Neural cell (in vitro differentiated cells): ENCODE data around the gene EFCAB13. TPM values are rescaled to one million over a fixed set of nuclear protein-coding genes. Genes with fewer than 3 reads are reported as not detected.

ENCODE experiments used
- H2AFZ ChIP-seq: fragments of 200-600, 300-800 bp; sonication (generic), shearing (Covaris generic); 2 replicates; pipeline ENCODE4 v1.6.0; 2014; ENCODE audit warnings: low read depth, mild to moderate bottlenecking, antibody characterized with exemption, low read length, moderate library complexity
- H3F3A ChIP-seq: fragments of 200-600 bp; shearing (Covaris generic); 2 replicates; pipeline ENCODE4 v1.6.1; 2016; ENCODE audit warnings: mild to moderate bottlenecking, moderate library complexity, mixed read lengths, antibody characterized with exemption, low read length; ENCODE audit not compliant: insufficient read depth, poor library complexity, severe bottlenecking
- H3K27ac ChIP-seq: fragments of 200-600, 300-800 bp; sonication (generic), shearing (Covaris generic); 2 replicates; pipeline ENCODE4 v1.5.1; 2014; ENCODE audit warnings: mild to moderate bottlenecking, low read length, moderate library complexity
- H3K27me3 ChIP-seq: fragments of 300-800, 200-600 bp; sonication (generic), shearing (Covaris generic); 2 replicates; pipeline ENCODE4 v1.6.0; 2014; ENCODE audit warnings: mild to moderate bottlenecking, low read depth, low read length, moderate library complexity; ENCODE audit not compliant: insufficient read depth
- H3K36me3 ChIP-seq: fragments of 300-800, 200-600 bp; sonication (generic), shearing (Covaris generic); 2 replicates; pipeline ENCODE4 v1.5.1; 2014; ENCODE audit warnings: mild to moderate bottlenecking, antibody characterized with exemption, low read length, moderate library complexity; ENCODE audit not compliant: insufficient read depth
- H3K4me2 ChIP-seq: fragments of 300-800, 200-600 bp; sonication (generic), shearing (Covaris generic); 2 replicates; pipeline ENCODE4 v1.6.0; 2014; ENCODE audit warnings: mild to moderate bottlenecking, low read length
- H3K4me3 ChIP-seq: fragments of 300-800, 200-600 bp; sonication (generic), shearing (Covaris generic); 2 replicates; pipeline ENCODE4 v1.5.1; 2014; ENCODE audit warnings: mild to moderate bottlenecking, low read length, moderate library complexity
- H3K79me2 ChIP-seq: fragments of 200-600 bp; shearing (Covaris generic); replicated peaks from 2 replicates; pipeline ENCODE4 v1.6.0; 2014; ENCODE audit warnings: mild to moderate bottlenecking, low read length, moderate library complexity; ENCODE audit not compliant: insufficient read depth
- H3K9ac ChIP-seq: fragments of 300-800, 200-600 bp; sonication (generic), shearing (Covaris generic); 2 replicates; pipeline ENCODE4 v1.6.1; 2016; ENCODE audit warnings: mild to moderate bottlenecking, low read length, mixed read lengths
- H3K9me2 ChIP-seq: fragments of 200-600 bp; shearing (Covaris generic); 2 replicates; pipeline ENCODE4 v1.6.1; 2016; ENCODE audit warnings: mild to moderate bottlenecking, low read length, mixed read lengths; ENCODE audit not compliant: insufficient read depth
- H3K9me3 ChIP-seq: fragments of 200-600, 300-800 bp; sonication (generic), shearing (Covaris generic); 2 replicates; pipeline ENCODE4 v1.6.1; 2016; ENCODE audit warnings: mild to moderate bottlenecking, mixed run types, low read length, moderate library complexity, mixed read lengths
- H4K20me1 ChIP-seq: fragments of 200-600 bp; shearing (Covaris generic); 2 replicates; pipeline ENCODE4 v1.6.1; 2016; ENCODE audit warnings: mild to moderate bottlenecking, mixed run types; ENCODE audit not compliant: insufficient read depth
- CTCF ChIP-seq: fragments of 450-650 bp; IDR thresholded peaks from 2 replicates; pipeline ENCODE4 v1.5.1; 2014; ENCODE audit warnings: antibody characterized with exemption, mild to moderate bottlenecking, moderate library complexity; ENCODE audit not compliant: poor library complexity, severe bottlenecking
- EP300 ChIP-seq: fragments of 450-650 bp; conservative IDR thresholded peaks from 2 replicates; pipeline ENCODE4 v1.6.1; 2014; ENCODE audit warnings: antibody characterized with exemption, mild to moderate bottlenecking, moderate library complexity; ENCODE audit not compliant: poor library complexity, severe bottlenecking
- EZH2 ChIP-seq: fragments of 200-600, 300-800 bp; shearing (Covaris generic), sonication (generic); IDR thresholded peaks from 2 replicates; pipeline ENCODE4 v1.6.1; 2014; ENCODE audit warnings: antibody characterized with exemption, low read length, borderline replicate concordance, mild to moderate bottlenecking; ENCODE audit not compliant: insufficient read depth, poor library complexity, severe bottlenecking
- MXI1 ChIP-seq: fragments of 450-650 bp; conservative IDR thresholded peaks from 2 replicates; pipeline ENCODE4 v1.6.1; 2014; ENCODE audit warnings: antibody characterized with exemption, mild to moderate bottlenecking; ENCODE audit not compliant: poor library complexity, severe bottlenecking
- POLR2AphosphoS5 ChIP-seq: IDR thresholded peaks from 2 replicates; pipeline ENCODE4 v1.6.1; 2012
- RAD21 ChIP-seq: fragments of 450-650 bp; conservative IDR thresholded peaks from 2 replicates; pipeline ENCODE4 v1.6.1; 2014; ENCODE audit warnings: antibody characterized with exemption, mild to moderate bottlenecking, moderate library complexity
- REST ChIP-seq: IDR thresholded peaks from 2 replicates; pipeline ENCODE4 v1.6.1; 2012; ENCODE audit warnings: borderline replicate concordance
- SMC3 ChIP-seq: fragments of 450-650 bp; conservative IDR thresholded peaks from 2 replicates; pipeline ENCODE4 v1.6.1; 2014; ENCODE audit warnings: antibody characterized with exemption, mild to moderate bottlenecking, moderate library complexity; ENCODE audit not compliant: poor library complexity
- TAF1 ChIP-seq: IDR thresholded peaks from 2 replicates; pipeline ENCODE4 v1.6.1; 2012; ENCODE audit warnings: low read depth
- polyA plus RNA-seq: library from polyadenylated mRNA; depleted of rRNA; stranded (reverse); fragments of >200 nt; gene quantifications from 2 replicates; pipeline ENCODE4 v1.2.3, GENCODE V29; 2014

Gene EFCAB13
- polyA plus RNA-seq, 1 donor from 2014 or later: 2.2 TPM

- Histone ChIP-seq H3K4me2 (no peak overlapping the region), H3K27me3 (no peaks in the 10 kb centered on the region)
Observed at GRCh38 chr17:47292206-47292605, 31.5 kb upstream of the EFCAB13 start.

GRCh38 chr17:47295037-47295873 lies 28.5 kb upstream of the EFCAB13 start:
- H3K9ac ChIP-seq: no peak overlapping the region
- no peak overlapping the region for H3K4me3 ChIP-seq
- no peaks in the 10 kb centered on the region for H3K79me2 ChIP-seq
- H3K27ac ChIP-seq: no peak overlapping the region
- no peaks in the 10 kb centered on the region for H3K36me3 ChIP-seq
- H3K27me3 ChIP-seq: no peaks in the 10 kb centered on the region
- no peak overlapping the region for H2AFZ ChIP-seq
- no peaks in the 10 kb centered on the region for H3K9me2 ChIP-seq
- no peaks in the 10 kb centered on the region for H3K9me3 ChIP-seq
- TF ChIP-seq RAD21: no peak
- no peak for TF ChIP-seq MXI1
- TF ChIP-seq SMC3: no peak
- TF ChIP-seq EZH2: no peak
- TF ChIP-seq REST: no peak
- no peak for TF ChIP-seq TAF1
- TF ChIP-seq POLR2AphosphoS5: no peak
- TF ChIP-seq CTCF: no peak
- TF ChIP-seq EP300: no peak
- no peaks in the 10 kb centered on the region for H3F3A ChIP-seq
- no peaks in the 10 kb centered on the region for H4K20me1 ChIP-seq
- no peak overlapping the region for H3K4me2 ChIP-seq

More at GRCh38 chr17:47292206-47292605, 31.5 kb upstream of the EFCAB13 start:
- Histone ChIP-seq H3K36me3 (no peaks in the 10 kb centered on the region), H3K79me2 (no peaks in the 10 kb centered on the region), H3K9ac (no peak overlapping the region), H3K27ac (no peak overlapping the region), H3K9me2 (no peaks in the 10 kb centered on the region), H3K4me3 (no peak overlapping the region), H4K20me1 (no peaks in the 10 kb centered on the region), H3F3A (no peaks in the 10 kb centered on the region), H3K9me3 (no peaks in the 10 kb centered on the region), H2AFZ (no peak overlapping the region)
- no peak for TF ChIP-seq RAD21
- TF ChIP-seq MXI1: no peak
- no peak for TF ChIP-seq EZH2
- no peak for TF ChIP-seq REST
